HG03575 (cell line): Measurements from ENCODE around the gene LYRM4.

Experiments used
- ATAC-seq: cut with Tn5 transposase; IDR thresholded peaks from one replicate; pipeline ENCODE4 v1.9.1; 2021; ENCODE audit not compliant: unreplicated experiment, insufficient number of reproducible peaks, low FRiP score; ENCODE audit errors: extremely low read depth

The LYRM4 gene

DNA sequence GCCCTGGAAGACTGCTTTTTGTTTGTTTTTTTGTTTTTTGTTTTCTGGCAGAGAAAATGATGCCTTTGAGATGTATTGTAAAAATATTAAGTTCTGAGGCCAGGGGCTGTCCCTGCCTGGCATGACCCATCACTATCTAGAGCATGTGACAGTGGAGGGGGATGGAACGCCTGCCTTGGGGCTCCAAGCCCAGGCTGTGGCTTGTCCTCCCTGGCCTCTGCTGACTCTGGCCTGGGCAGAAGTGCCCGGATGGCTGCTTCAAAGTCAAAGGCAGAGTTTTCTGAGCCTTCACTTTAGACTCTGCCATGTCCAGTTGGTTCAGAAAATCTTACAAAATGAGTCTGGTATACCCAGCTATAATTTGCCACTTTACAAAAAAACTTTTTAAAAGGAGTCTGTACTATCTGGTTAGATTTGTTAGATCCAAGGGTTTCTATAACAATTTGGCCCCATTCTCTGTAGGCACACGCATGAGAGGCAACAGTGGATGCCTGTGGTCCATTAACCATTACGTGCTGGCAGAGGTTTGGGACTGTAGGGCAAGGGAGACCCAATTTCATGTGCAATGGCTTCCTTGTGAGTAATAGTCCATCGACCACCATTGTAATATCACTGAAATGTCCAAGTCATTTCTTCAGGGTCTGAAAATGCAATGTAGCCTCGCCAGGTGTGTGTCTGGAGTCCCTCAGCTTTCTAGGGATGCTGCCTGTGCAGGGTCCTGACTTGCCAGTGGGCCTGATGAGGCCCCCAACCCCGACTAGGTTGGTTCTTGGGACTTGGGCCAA, 167.3 kb downstream of the LYRM4 start:
- ATAC-seq = no peak

DNA sequence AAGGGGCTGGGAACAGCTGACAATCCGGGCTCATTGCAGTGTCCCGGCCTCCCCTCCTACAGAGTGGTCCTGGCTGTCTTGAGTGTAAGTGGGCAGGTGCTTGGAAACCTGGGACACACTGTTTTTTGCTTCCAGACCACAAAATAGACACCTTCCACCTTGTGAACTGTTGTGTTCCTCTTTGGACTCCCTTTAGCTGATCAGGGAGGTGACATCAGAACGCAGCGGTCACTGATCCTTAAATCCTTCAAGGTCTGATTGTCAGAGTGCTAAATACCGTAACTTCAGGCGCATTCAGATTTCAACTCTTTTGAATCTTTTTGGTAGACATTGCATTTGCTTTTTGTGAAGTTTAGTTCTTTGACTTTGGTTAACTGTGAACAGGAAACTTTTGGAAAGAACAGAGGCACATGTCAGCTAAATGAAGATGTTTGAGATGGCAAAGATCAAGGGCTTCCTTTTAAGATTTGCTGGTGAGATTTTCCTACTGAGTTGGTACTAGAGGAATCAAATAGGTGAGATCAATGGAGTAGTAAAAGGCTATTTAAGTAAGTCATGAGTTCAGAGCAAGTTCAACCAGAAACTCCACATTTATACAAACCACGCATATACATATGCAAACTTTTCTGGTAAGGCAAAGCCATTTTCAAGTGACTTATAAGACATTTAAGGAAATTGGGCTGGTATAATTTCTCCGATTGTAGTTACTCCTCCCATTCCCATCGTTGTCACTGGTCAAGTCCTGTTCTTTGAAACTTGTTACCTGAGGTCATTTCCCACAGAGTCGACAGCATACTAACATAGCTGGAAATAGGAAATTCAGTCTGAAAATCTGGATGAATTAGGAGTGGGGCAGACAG, 169.3 kb downstream of the LYRM4 start:
- no peak for ATAC-seq

DNA sequence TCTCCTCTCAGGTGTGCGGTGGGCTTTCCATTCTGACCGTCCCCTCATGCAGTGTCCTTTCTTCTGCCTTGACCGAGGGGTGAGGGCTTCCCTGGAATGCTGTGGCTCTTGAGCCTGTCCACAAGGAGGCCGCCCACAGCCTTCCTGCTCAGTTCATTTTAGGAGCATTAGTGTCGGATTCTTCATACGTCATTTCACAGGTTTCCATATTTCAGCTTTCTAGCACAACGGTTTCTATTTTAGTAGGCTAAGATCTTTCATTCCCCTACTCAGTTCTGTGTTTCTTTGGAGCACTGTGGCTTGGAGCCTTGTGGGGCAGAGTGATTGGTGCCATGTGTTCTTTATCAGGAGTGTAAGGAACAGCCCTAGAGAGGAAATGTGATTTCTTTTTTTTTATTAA, 170.1 kb downstream of the LYRM4 start:
- no peak for ATAC-seq

DNA sequence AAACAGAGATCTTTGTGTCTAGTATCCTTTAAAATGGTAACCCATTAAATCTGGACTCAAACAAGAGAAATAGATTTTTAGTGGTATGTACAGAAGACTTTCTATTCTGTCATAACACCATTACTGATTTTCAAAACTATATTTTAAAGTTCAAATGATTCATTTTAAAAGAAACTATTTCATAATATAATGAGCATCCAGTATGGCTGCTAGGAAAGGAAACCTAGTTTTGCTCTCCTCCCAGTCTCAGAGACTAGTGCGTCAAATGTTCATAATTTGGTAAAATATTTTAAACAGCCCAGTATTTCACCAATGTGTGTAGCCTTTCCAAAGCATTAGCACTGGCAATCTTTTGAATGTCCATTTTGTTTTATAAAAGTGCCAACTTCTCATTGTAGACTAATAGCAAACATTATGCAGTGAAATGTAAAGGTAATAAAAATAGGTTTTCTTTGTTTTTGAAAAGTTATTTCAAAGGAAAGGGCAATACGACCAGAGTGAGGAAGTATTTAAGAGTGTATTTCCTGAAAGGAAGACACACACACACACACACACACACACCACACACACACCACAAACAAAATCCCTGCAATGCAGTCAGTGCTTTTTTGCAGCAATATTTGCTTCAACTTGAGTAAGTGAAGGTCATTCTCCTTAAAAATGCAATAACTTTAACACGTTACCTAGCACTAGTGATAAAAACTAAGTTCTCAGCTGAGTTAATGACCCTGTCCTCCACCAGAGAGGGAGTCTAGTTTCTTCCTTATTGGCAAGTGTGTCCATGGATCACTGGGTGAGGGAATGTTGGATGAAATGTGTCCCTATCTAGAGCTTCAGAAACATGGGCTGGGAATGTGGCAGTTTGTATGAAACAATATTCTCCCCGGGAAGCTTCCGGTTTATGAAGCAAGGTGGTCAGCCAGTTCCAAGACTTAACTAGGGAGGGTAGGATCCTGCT, 171.0 kb downstream of the LYRM4 start:
- ATAC-seq = no peak

DNA sequence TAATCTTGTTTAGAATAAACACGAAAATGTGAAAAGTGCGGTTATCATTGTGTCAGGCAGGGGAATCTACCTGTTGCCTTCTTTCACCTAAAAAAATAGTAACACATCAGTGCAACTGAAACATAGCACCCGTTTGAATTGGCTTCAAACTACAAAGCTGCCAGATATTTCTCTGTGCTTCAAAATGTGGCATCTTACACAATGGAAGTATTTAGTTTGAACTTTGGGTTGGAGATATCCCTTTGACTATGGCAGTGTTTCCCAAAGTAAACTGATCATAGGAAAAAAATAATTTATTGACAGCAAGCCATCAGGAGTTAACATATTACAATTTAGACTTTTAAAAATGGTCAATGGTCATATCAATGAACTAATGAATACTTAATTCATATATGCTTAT, 172.0 kb downstream of the LYRM4 start:
- ATAC-seq = no peak

DNA sequence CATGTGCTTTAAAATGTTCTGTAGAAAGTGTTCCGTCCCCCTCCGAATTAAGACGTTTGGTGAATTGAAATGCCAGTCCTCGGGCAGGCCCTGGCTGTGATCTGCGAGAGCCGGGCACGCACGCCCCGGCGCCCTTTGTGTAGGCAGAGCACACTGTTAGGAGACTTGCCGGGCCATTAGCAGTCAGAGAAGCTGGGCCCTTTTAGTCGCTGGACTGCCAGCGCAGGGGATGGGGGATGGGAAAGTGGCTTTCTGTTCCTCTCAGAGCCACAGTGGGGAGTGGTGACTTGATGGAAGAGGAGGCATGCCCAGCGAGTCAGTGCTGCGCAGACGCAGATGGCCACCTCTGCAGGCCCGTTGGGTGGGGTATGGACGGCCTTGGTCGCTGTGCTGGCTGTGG, 173.4 kb downstream of the LYRM4 start:
- no peak for ATAC-seq

DNA sequence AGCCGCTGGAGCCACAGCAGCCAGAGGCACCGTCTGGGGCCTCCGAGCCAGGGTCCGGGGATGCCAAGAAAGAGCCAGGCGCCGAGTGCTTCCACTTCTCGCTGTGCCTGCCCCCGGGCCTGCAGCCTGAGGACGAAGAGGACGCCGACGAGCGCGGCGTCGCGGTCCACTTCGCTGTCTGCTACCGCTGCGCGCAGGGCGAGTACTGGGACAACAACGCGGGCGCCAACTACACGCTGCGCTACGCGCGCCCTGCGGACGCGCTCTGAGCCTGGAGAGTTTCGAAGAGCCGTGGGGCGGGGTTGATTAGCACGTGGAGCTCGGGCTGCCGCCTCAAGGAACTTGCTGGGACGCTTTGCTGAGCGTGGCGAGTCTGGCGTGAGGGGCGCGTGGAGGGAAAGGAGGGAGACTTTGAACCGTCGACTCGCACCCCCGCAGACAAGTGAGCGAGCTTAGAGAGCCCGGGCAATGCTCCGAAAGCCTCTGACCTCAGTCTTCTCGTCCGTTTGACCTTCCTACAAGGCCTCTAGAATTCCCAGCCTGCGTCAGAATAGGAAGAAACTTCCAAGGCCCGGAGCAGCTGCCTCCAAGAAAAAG, 174.4 kb downstream of the LYRM4 start:
- no peak for ATAC-seq

DNA sequence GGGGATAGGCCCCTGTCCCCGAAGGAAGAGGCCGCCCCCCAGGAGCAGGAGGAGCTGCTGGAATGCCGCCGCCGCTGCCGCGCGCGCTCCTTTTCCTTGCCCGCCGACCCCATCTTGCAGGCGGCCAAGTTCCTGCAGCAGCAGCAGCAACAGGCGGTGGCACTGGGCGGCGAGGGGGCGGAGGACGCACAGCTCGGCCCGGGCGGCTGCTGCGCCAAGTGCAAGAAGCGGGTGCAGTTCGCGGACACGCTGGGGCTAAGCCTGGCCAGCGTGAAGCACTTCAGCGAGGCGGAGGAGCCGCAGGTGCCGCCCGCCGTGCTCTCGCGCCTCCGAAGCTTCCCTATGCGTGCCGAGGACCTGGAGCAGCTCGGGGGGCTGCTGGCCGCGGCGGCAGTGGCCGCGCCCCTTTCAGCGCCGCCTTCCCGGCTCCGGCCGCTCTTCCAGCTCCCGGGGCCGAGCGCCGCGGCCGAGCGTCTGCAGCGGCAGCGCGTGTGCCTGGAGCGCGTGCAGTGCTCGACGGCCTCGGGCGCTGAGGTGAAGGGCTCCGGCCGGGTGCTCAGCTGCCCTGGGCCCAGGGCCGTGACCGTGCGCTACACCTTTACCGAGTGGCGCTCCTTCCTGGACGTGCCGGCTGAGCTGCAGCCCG, 175.0 kb downstream of the LYRM4 start:
- no peak for ATAC-seq

DNA sequence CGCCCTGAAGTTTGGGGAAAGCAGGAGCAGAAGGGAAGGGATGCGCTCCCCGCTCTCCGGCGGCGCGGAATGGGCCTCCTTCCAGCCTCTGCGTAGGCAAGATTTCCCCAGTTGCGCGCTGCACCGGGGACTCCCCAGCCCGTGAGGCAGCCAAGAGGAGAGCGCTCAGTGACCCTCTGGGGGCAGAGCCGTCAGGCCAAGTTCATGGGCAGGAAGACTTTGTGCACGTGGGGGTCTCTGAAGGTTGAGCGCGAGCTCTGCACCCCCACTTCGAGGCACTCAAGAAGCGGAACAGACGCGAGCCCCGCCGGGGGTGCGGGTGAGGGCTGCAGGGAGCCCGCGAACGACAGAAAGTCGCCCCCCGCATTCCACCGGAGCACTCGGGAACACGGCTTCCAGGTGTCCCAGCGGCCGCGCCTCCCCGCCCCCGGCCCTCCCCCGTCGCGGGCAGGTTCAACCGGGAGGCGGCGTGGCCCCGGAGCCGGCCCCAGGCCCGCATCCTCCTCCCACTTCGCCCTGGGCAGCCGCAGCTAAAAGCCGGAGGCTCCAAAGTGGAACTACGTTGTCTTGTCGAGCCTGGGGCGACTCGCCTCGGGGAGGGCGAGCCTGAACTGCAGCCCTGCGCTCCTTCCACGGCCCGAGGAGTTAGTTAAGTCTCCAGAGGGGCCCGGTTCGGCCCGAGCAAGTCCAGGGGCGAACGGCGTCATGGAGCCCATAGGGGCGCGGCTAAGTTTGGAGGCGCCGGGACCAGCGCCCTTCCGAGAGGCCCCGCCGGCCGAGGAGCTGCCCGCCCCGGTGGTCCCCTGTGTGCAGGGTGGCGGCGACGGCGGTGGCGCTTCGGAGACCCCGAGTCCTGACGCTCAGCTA, 175.7 kb downstream of the LYRM4 start, which contains the start of gene PPP1R3G:
Gene PPP1R3G, plus strand, starts transcription at position 561 of the 867 bp plus-strand sequence. Its CDS starts 145 bp downstream, at position 706.
- no peak for ATAC-seq

DNA sequence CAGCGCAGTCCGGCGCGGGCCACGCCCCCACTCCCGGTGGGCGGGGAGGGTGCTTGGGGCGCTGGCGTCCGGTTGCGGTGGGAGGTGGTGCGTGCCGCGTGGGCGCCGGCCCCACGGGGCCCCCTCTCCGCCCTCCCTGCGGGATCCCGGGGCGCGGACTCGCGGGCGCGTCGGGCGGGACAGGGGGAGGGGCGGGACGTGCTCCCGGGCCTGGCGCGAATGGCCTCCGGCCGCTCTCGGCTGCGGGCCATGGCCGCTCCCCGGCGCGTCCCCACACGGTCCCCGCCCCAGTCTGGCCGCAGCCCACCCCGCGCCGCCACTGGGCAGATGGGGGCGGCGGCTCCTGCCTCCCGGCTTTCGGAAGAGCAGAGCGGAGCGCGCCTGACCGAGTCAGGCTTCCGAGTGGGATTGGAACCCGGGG, 176.4 kb downstream of the LYRM4 start:
- no peak for ATAC-seq

DNA sequence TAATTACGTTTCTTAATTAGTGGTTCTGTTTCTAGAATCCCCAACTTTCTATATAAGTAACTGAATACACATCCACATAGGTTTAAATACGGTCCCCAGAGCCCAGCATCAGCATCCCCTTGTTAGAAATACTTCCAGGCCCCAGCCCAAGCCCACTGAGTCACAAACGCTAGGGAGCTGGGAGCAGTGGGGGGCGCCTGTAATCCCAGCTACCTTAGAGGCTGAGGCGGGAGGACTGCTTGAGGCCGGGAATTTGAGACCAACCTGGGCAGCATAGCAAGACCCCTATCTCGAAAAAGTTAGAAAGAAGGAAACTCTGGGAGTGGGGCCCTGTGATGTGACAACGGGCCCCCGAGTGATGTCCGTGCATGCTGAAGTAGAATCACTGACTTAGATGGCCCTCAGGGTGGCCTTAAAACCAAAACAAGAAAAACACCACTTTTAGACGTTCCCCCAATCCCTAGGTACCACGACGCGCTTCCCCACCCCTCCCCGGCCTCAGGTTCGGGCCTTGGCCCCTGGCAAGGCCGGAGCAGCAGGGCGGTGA, 176.9 kb downstream of the LYRM4 start:
- ATAC-seq = no peak

DNA sequence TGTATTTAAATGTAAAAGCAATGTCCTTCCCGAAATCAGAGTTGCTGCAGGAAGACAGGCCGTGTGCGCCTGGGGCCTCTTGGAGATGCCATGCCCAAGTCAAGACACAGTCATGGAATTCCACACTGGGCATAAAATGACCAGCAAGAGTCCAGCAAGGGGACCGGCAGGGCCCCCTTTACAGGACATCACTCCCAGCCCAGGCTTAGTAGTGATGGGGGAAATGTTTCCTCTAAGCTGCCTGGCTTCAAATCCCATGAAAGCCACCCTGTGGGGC, 177.5 kb downstream of the LYRM4 start:
- ATAC-seq = no peak

DNA sequence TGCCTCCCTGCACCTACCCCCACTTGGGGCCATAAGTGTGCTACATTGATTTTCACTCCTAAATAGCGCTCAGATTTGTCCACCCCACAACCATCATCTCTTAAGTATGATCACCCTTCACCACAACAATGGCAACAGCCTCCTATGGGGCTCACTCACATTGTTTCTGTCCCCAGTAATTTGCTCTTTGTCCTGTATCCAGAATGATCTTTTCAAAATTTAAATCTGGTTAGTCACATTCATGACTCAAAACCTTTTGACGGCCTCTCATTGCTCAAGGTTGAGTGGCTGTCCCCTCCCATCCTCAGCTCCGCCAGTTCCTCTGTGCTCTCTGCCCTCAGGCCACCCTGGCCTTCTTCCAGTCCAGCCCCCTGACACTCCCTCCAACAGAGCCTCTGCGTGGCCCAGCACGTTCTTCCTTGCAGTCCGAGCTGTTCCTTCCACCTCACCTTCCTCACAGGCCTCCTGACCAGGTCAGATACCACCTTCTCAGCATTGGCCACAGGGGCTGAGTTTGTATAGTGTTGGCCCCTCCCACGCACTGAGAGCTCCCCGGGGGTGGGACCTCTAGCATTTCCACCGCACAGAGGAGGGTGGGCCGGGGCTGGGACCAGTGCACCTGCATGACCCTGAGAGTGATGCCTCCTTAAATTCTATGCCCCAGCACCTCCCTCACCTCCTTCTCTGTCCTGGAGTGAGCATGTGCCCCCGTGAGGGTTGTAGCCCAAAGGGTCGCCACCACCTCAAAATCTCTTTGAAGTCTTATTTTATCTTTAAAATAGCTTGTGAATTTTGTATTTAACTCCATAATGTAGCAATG, 178.1 kb downstream of the LYRM4 start:
- ATAC-seq = no peak

DNA sequence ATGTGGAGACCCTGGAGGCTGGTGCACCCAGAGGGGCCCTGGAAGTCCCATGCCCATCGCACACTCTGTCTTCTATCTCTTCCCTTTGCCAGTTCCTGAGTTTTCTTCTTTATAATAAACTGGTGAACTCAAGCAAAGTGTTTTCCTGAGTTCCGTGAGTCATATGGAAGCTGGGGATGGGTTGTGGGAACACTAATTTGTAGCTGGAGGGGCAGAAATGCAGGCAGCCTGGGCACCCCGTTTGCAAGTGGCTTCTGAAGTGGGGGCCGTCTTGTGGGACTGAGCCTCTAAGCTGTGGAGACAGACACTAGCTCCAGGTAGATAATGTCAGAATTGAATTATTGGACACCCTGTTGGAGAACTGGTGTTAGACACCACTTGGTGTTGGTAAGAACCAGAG, 178.8 kb downstream of the LYRM4 start:
- ATAC-seq = no peak

DNA sequence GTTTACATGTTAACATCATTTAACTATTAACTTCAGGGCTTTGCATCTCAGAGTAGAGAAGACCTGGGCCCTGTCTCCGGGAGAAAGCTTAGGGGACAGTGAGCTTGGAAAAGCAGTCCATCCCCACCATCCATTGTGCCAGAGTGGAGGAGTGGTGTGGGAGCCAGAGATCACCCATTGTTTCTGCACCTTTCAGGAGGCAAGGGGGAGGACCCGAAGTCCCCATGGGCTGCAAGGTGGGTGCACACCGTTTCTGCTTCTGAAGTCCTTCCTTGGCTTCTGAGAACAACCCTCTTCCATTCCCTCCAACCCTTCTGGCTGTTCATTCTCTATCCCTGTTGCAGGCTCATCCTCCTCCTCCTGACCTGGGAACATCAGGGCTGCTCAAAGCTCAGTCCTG, 179.6 kb downstream of the LYRM4 start:
- no peak for ATAC-seq

DNA sequence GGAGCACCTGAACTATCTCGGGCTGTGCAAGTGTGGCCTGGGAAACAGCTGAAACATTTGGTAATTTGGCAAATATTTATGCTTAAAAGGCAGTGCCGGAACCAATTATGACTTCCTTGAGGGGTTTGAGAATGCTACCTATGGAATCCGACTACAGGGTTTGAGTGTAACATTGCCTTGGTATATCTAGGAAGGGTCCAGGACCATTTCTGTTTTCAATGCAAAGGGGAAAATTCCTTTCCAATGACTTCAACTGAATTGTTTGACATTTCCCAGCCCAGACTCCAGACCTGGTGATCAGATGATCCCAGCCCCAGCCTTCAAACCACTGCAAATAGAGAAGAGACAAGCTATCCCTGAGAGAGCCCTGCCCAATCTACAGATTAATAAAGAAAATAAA, 180.2 kb downstream of the LYRM4 start:
- ATAC-seq = no peak

DNA sequence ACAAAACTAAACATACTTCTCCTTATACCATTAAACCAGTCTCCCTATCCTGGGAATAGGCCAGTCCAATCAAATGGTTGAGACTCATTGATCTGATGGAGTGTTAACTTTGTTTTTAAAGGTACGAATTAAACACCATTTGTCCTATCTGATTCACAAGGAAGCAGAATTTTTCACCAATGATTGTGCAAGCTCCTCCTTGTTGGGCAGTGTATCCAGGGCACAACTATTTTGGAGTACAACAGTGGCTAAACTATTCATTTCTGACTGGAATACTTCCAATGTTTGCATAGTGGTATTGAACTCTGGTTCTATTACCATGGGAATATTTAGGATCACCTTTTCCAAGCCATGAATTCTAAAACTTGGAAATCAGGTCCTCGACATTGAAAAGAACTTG, 181.1 kb downstream of the LYRM4 start:
- ATAC-seq = no peak
